Natural killer cell (primary cell): ENCODE data around the gene FEM1C. TPM values are rescaled to one million over a fixed set of nuclear protein-coding genes. Genes with fewer than 3 reads are reported as not detected.

Experiments
- ATAC-seq, 3 donors: fragments of 150-1000 bp in 2 of 3; fragments of 200-7000 bp in 1 of 3; cut with Tn5 transposase; 1 replicate in 1 of 3; 2 replicates in 2 of 3; pipeline ENCODE4 v1.10.0; 2021; ENCODE audit warnings: mild to moderate bottlenecking in 2 of 3, moderate library complexity in 2 of 3
- DNase-seq, 2 donors: peaks; one replicate each; pipeline versions ENCODE4 v3.0.0 to v3.0.0-alpha.2; 2013 to 2021; ENCODE audit warnings: mixed read lengths in 1 of 2
- H3K27ac ChIP-seq: one replicate; pipeline ENCODE4 v1.5.1; 2013; ENCODE audit warnings: mild to moderate bottlenecking, low read length
- H3K27me3 ChIP-seq: one replicate; pipeline ENCODE4 v1.6.1; 2013; ENCODE audit warnings: low read length; ENCODE audit not compliant: control insufficient read depth, insufficient read depth
- H3K36me3 ChIP-seq: one replicate; pipeline ENCODE4 v1.6.1; 2013; ENCODE audit warnings: low read length; ENCODE audit not compliant: control insufficient read depth, insufficient read depth
- H3K4me1 ChIP-seq: one replicate; pipeline ENCODE4 v1.6.1; 2013; ENCODE audit warnings: low read length; ENCODE audit not compliant: control insufficient read depth, insufficient read depth
- H3K4me3 ChIP-seq: one replicate; pipeline ENCODE4 v1.5.1; 2013; ENCODE audit warnings: low read length
- H3K9me3 ChIP-seq: one replicate; pipeline ENCODE4 v1.6.1; 2013; ENCODE audit warnings: low read length; ENCODE audit not compliant: control insufficient read depth, insufficient read depth
- H3K27ac Mint-ChIP-seq, 2 donors: one replicate each; pipeline ENCODE4 v1.8.0; 2022; ENCODE audit warnings: mild to moderate bottlenecking in 2 of 2, mixed read lengths in 2 of 2, moderate library complexity in 1 of 2
- H3K27me3 Mint-ChIP-seq, 2 donors: one replicate each; pipeline ENCODE4 v1.8.0; 2022; ENCODE audit warnings: low read depth in 2 of 2, mixed read lengths in 2 of 2
- H3K36me3 Mint-ChIP-seq: one replicate; pipeline ENCODE4 v1.8.0; 2022; ENCODE audit warnings: mixed read lengths
- H3K4me1 Mint-ChIP-seq, 2 donors: one replicate each; pipeline ENCODE4 v1.8.0; 2022; ENCODE audit warnings: mixed read lengths in 2 of 2
- H3K4me3 Mint-ChIP-seq: one replicate; pipeline ENCODE4 v1.8.0; 2022; ENCODE audit warnings: mild to moderate bottlenecking, moderate library complexity, mixed read lengths
- H3K9me3 Mint-ChIP-seq, 2 donors: one replicate each; pipeline ENCODE4 v1.8.0; 2022; ENCODE audit warnings: mixed read lengths in 2 of 2
- CTCF ChIP-seq: fragments of 200-600 bp; IDR thresholded peaks from one replicate; pipeline ENCODE4 v1.8.0; 2022; ENCODE audit warnings: antibody characterized with exemption
- WGBS: methylation state at CpG from one replicate; pipeline ENCODE4 v1.1.7; 2013; ENCODE audit warnings: missing lambda C conversion rate; ENCODE audit not compliant: insufficient coverage; 5-methylcytosine and 5-hydroxymethylcytosine counted together
- intact Hi-C: fragments of 100-400 bp; cut with micrococcal nuclease; formaldehyde crosslinking; loops from one replicate; pipeline ENCODE4 v1.14.2; 2022
- total RNA-seq, 4 donors: library from RNA; stranded (reverse); fragments of 120-200 nt in 1 of 4; gene quantifications; one replicate each; pipeline versions ENCODE4 v1.2.3 to v1.2.4, GENCODE V29; 2013 to 2022

FEM1C gene
- total RNA-seq, 3 donors from 2014 or later (not counting 1 experiment from before 2014, with no cell fraction given) = 33.8 to 48.6 (median 36.2) TPM

DNA sequence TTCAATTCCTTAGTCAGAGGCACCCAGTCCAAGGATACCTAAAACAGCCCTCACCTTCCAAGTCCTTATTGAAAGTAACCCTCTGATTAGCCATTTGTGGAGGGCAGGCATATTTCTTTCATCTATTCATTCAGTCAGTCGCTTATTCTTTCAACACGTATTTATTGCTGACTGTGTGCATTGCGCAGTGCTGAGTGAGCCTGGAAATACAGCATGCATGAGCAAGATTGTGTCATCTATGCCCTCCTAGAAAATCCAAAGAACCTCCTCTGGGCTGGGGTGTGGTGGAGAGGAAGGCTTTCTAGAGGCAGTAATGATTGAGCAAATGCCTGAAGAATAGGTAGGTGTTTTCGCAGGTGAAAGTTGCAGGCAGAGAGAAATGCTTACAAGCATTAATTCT lies 8.5 kb upstream of the FEM1C start:
- H3K4me1 Mint-ChIP-seq = peaks cover 0 to 5% of the 10 kb centered on the region in 2 donors
- no peaks in the 10 kb centered on the region for H3K36me3 Mint-ChIP-seq
- no peaks in the 10 kb centered on the region for H3K9me3 ChIP-seq
- no peak overlapping the region for H3K27ac ChIP-seq
- no peak overlapping the region for H3K4me3 Mint-ChIP-seq
- no peaks in the 10 kb centered on the region for H3K4me1 ChIP-seq
- no peak for ATAC-seq
- no peaks in the 10 kb centered on the region for H3K9me3 Mint-ChIP-seq
- DNase-seq = no peak
- intact Hi-C loops = no loop called here
- 95% methylated on average over 4 of the region's 4 CpGs for WGBS
- no peaks in the 10 kb centered on the region for H3K27me3 ChIP-seq
- peaks cover 17 to 20% of the 10 kb centered on the region in 2 donors for H3K27me3 Mint-ChIP-seq
- H3K4me3 ChIP-seq = no peak overlapping the region
- no peaks in the 10 kb centered on the region for H3K36me3 ChIP-seq
- TF ChIP-seq CTCF = no peak
- no peak overlapping the region for H3K27ac Mint-ChIP-seq

GRCh38 chr5:115551415-115551814 lies 6.8 kb upstream of the FEM1C start:
- peak in 2 of 3 donors; percentile 27 to 52 for ATAC-seq
- Histone ChIP-seq H3K4me1 (no peaks in the 10 kb centered on the region), H3K9me3 (no peaks in the 10 kb centered on the region), H3K36me3 (no peaks in the 10 kb centered on the region), H3K4me3 (no peak overlapping the region), H3K27me3 (no peaks in the 10 kb centered on the region), H3K27ac (no peak overlapping the region)
- Mint-ChIP-seq H3K27ac (no peak overlapping the region), H3K36me3 (no peaks in the 10 kb centered on the region), H3K27me3 (peaks cover 14 to 20% of the 10 kb centered on the region in 2 donors), H3K9me3 (no peaks in the 10 kb centered on the region), H3K4me3 (no peak overlapping the region), H3K4me1 (peaks cover 0 to 5% of the 10 kb centered on the region in 2 donors)
- intact Hi-C loops = no loop called here
- DNase-seq = peak in 1 of 2 donors; percentile 9
- no peak for TF ChIP-seq CTCF
- WGBS = 62% methylated on average over 4 of the region's 4 CpGs

- ATAC-seq = no peak
- Mint-ChIP-seq H3K4me1 (peaks cover 5 to 15% of the 10 kb centered on the region in 2 donors), H3K27me3 (peaks cover 14 to 20% of the 10 kb centered on the region in 2 donors)
Observed at GRCh38 chr5:115549154-115549553, 4.6 kb upstream of the FEM1C start.

More at GRCh38 chr5:115549154-115549553, 4.6 kb upstream of the FEM1C start:
- no peak overlapping the region for H3K27ac ChIP-seq
- Mint-ChIP-seq H3K27ac (no peak overlapping the region), H3K4me3 (no peak overlapping the region), H3K36me3 (no peaks in the 10 kb centered on the region), H3K9me3 (no peaks in the 10 kb centered on the region)
- H3K4me3 ChIP-seq = no peak overlapping the region
- H3K27me3 ChIP-seq = no peaks in the 10 kb centered on the region
- no peak for TF ChIP-seq CTCF
- peaks cover 6% of the 10 kb centered on the region for H3K4me1 ChIP-seq
- H3K36me3 ChIP-seq = no peaks in the 10 kb centered on the region
- DNase-seq = peak in 1 of 2 donors; percentile 29
- WGBS = 68% methylated on average over 3 of the region's 3 CpGs
- peaks cover 5% of the 10 kb centered on the region for H3K9me3 ChIP-seq
- intact Hi-C loops = no loop called here
